Fibroblast of peridontal ligament (primary cell): ENCODE data around the gene GBP4.
"Not testable (repeated sequence)": the region's sequence is repeated elsewhere in the genome, so short reads cannot be mapped to it uniquely, and the experiment has no call there.

Experiments used
- DNase-seq: peaks from one replicate; pipeline ENCODE4 v3.0.0-alpha.2; 2010; ENCODE audit errors: extremely low read depth

The GBP4 gene

GRCh38 chr1:89198491-89199072, at the start of gene GBP4:
Gene GBP4 (minus strand): TSS chr1:89198942. CDS start chr1:89198834, 108 bp downstream.
- DNase-seq, result peak; percentile 57

- no peak for DNase-seq
Measured at GRCh38 chr1:89243046-89243445, 44.3 kb upstream of the GBP4 start.

GRCh38 chr1:89221341-89221740, 22.6 kb upstream of the GBP4 start:
- DNase-seq, result no peak

GRCh38 chr1:89219851-89220250, 21.1 kb upstream of the GBP4 start:
- not testable (repeated sequence) for DNase-seq

- not testable (repeated sequence) for DNase-seq
Measured at GRCh38 chr1:89218941-89219340, 20.2 kb upstream of the GBP4 start.

- no peak for DNase-seq
Measured at GRCh38 chr1:89213347-89213746, 14.6 kb upstream of the GBP4 start.

- no peak for DNase-seq
Measured at GRCh38 chr1:89211035-89211634, 12.4 kb upstream of the GBP4 start.

- no peak for DNase-seq
Measured at GRCh38 chr1:89206373-89206772, 7.6 kb upstream of the GBP4 start.

GRCh38 chr1:89203166-89203565, 4.4 kb upstream of the GBP4 start:
- DNase-seq, result no peak

GRCh38 chr1:89201106-89201794, 2.5 kb upstream of the GBP4 start:
- no peak for DNase-seq

- DNase-seq, result peak; percentile 42
Measured at GRCh38 chr1:89200663-89201062, 1.9 kb upstream of the GBP4 start.

- no peak for DNase-seq
Measured at GRCh38 chr1:89199525-89200031, 836 bp upstream of the GBP4 start.

- DNase-seq, result no peak
Measured at GRCh38 chr1:89198081-89198480, 661 bp downstream of the GBP4 start.

- DNase-seq, result no peak
Measured at GRCh38 chr1:89195476-89195875, 3.3 kb downstream of the GBP4 start.

GRCh38 chr1:89191314-89191713, 7.4 kb downstream of the GBP4 start:
- DNase-seq, result no peak

- DNase-seq, result no peak
Measured at GRCh38 chr1:89190017-89190416, 8.7 kb downstream of the GBP4 start.

GRCh38 chr1:89179343-89179742, 19.4 kb downstream of the GBP4 start:
- no peak for DNase-seq

GRCh38 chr1:89176971-89177370, 21.8 kb downstream of the GBP4 start:
- DNase-seq, result no peak

- no peak for DNase-seq
Measured at GRCh38 chr1:89175601-89176256, 23.0 kb downstream of the GBP4 start, which contains the start of gene GBP7. Gene GBP7 (minus strand): TSS chr1:89176003. CDS start chr1:89171935, 4,068 bp downstream.

- DNase-seq, result no peak
Measured at GRCh38 chr1:89174491-89174890, 24.3 kb downstream of the GBP4 start.

GRCh38 chr1:89172468-89173143, 26.1 kb downstream of the GBP4 start:
- no peak for DNase-seq

- DNase-seq, result no peak
Measured at GRCh38 chr1:89171067-89171438, 27.7 kb downstream of the GBP4 start.
